Parathyroid adenoma (tissue), 2 donors: ENCODE results near the gene DRICH1.
A peak's percentile ranks its signal among the peaks of the same experiment; 100 is the strongest.
"Not testable (repeated sequence)": the region's sequence is repeated elsewhere in the genome, so short reads cannot be mapped to it uniquely, and the experiment has no call there.

Experiments
- H2AFZ ChIP-seq: fragments of 300-600 bp; sonication (generic); one replicate; pipeline ENCODE4 v1.7.0; 2017; ENCODE audit warnings: antibody characterized with exemption, mild to moderate bottlenecking
- H3K27ac ChIP-seq: fragments of 300-600 bp; sonication (generic); one replicate; pipeline ENCODE4 v1.7.0; 2017
- H3K27me3 ChIP-seq: fragments of 300-600 bp; sonication (generic); one replicate; pipeline ENCODE4 v1.7.0; 2017; ENCODE audit warnings: low read length; ENCODE audit not compliant: control insufficient read depth, insufficient read depth
- H3K36me3 ChIP-seq: fragments of 300-600 bp; sonication (generic); one replicate; pipeline ENCODE4 v1.7.0; 2017; ENCODE audit warnings: low read length; ENCODE audit not compliant: control insufficient read depth, insufficient read depth
- H3K4me1 ChIP-seq: fragments of 300-600 bp; sonication (generic); one replicate; pipeline ENCODE4 v1.7.0; 2017; ENCODE audit warnings: control low read depth
- H3K4me2 ChIP-seq: fragments of 300-600 bp; sonication (generic); one replicate; pipeline ENCODE4 v1.7.0; 2017; ENCODE audit warnings: low read length
- H3K4me3 ChIP-seq: fragments of 300-600 bp; sonication (generic); one replicate; pipeline ENCODE4 v1.7.0; 2017; ENCODE audit warnings: low read depth, low read length
- H3K79me2 ChIP-seq: fragments of 300-600 bp; sonication (generic); one replicate; pipeline ENCODE4 v1.7.0; 2017; ENCODE audit warnings: control low read depth
- H3K9ac ChIP-seq: fragments of 300-600 bp; sonication (generic); one replicate; pipeline ENCODE4 v1.7.0; 2017; ENCODE audit warnings: mild to moderate bottlenecking
- H3K9me3 ChIP-seq: fragments of 300-600 bp; sonication (generic); one replicate; pipeline ENCODE4 v1.7.0; 2017; ENCODE audit warnings: low read length; ENCODE audit not compliant: control insufficient read depth
- CTCF ChIP-seq: fragments of 300-600 bp; sonication (generic); IDR thresholded peaks from one replicate; pipeline ENCODE4 v1.7.0; 2017; ENCODE audit warnings: antibody characterized with exemption, mild to moderate bottlenecking
- donor health status: primary hyperparathyroidism.

The DRICH1 gene

GRCh38 chr22:23598805-23599518, 33.2 kb downstream of the DRICH1 start:
- Histone ChIP-seq H3K27me3 (no peaks in the 10 kb centered on the region), H3K4me3 (no peak overlapping the region)

GRCh38 chr22:23597576-23598268, 34.4 kb downstream of the DRICH1 start:
- not testable (repeated sequence) for H3K36me3 ChIP-seq, H3K9me3 ChIP-seq, H3K79me2 ChIP-seq, H2AFZ ChIP-seq, H3K4me3 ChIP-seq, H3K9ac ChIP-seq, H3K4me2 ChIP-seq, H3K27me3 ChIP-seq, H3K27ac ChIP-seq, H3K4me1 ChIP-seq

More at GRCh38 chr22:23598805-23599518, 33.2 kb downstream of the DRICH1 start:
- H3K79me2 ChIP-seq, result no peaks in the 10 kb centered on the region
- no peaks in the 10 kb centered on the region for H3K9me3 ChIP-seq
- H3K4me2 ChIP-seq, result no peak overlapping the region
- no peaks in the 10 kb centered on the region for H3K36me3 ChIP-seq
- no peak overlapping the region for H3K27ac ChIP-seq
- no peak overlapping the region for H2AFZ ChIP-seq
- no peak overlapping the region for H3K9ac ChIP-seq
- no peaks in the 10 kb centered on the region for H3K4me1 ChIP-seq
- no peak for TF ChIP-seq CTCF

DNA sequence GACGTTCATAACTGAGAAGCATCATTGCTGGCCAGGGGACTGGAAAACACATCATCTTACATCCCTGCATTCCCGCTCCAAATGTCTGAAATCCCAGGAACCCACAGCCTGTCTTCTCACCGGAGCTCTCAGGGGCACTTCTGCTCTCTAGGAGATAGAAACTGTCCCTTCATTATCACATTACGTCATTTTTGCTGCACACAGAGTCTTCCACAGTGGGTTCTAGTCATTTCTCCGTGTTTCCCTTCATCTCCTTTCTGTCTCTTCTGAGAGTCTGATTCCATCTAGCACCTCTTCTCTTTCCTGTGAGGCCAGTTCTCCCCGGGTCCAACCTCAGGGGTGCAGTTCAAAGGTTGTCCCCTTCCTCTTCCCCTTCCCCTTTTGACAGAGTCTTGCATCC, 36.2 kb downstream of the DRICH1 start:
- H3K9me3 ChIP-seq, H3K4me3 ChIP-seq, H3K4me1 ChIP-seq, H3K36me3 ChIP-seq, H3K27ac ChIP-seq, H3K9ac ChIP-seq, H3K79me2 ChIP-seq, H3K27me3 ChIP-seq, H3K4me2 ChIP-seq, H2AFZ ChIP-seq: not testable (repeated sequence)

DNA sequence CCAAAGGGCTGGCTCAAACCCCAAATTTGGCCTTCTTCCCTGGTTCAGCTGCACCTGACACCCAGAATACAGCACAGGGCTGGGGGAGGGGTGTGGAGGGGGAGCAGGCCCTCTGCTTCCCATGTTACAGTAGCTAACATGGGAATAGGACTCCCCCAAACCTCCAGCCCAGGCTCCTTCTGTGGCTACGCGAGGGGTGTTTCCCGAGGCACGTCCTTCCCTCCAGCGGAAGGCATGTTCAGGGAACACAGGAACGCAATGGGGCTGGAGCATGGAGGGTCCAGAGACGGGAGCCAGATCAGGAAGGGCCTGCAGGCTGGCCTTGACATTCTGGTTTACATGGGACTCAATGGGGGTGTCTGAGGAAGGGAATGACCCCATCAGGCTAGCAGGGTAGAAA, 40.3 kb downstream of the DRICH1 start:
- Histone ChIP-seq H3K36me3 (no peaks in the 10 kb centered on the region), H3K9me3 (no peaks in the 10 kb centered on the region), H3K9ac (no peak overlapping the region), H3K27ac (no peak overlapping the region), H2AFZ (no peak overlapping the region), H3K27me3 (no peaks in the 10 kb centered on the region), H3K79me2 (no peaks in the 10 kb centered on the region), H3K4me3 (no peak overlapping the region), H3K4me1 (no peaks in the 10 kb centered on the region), H3K4me2 (no peak overlapping the region)
- TF ChIP-seq CTCF, result no peak

- H3K36me3 ChIP-seq, result no peaks in the 10 kb centered on the region
- H3K9me3 ChIP-seq, result no peaks in the 10 kb centered on the region
- no peak overlapping the region for H3K9ac ChIP-seq
- no peaks in the 10 kb centered on the region for H3K79me2 ChIP-seq
- H3K4me2 ChIP-seq, result no peak overlapping the region
- TF ChIP-seq CTCF, result peak; percentile 66
- no peak overlapping the region for H3K27ac ChIP-seq
- no peaks in the 10 kb centered on the region for H3K27me3 ChIP-seq
- no peak overlapping the region for H3K4me3 ChIP-seq
- no peaks in the 10 kb centered on the region for H3K4me1 ChIP-seq
- no peak overlapping the region for H2AFZ ChIP-seq
Observed at GRCh38 chr22:23591201-23591791, 40.8 kb downstream of the DRICH1 start.
